HG02588 (cell line): ENCODE results near the gene DTX3.

Source experiments
- ATAC-seq: cut with Tn5 transposase; IDR thresholded peaks from one replicate; pipeline ENCODE4 v1.9.1; 2021; ENCODE audit warnings: mild to moderate bottlenecking, moderate library complexity; ENCODE audit not compliant: unreplicated experiment

Gene DTX3

GRCh38 chr12:57619434-57620244 lies 15.0 kb downstream of the DTX3 start:
- ATAC-seq = no peak

GRCh38 chr12:57620245-57620935 lies 15.8 kb downstream of the DTX3 start:
- no peak for ATAC-seq

GRCh38 chr12:57620936-57621496 lies 16.4 kb downstream of the DTX3 start:
- no peak for ATAC-seq

- peak; percentile 52 for ATAC-seq
Observed at GRCh38 chr12:57621497-57622292, 17.1 kb downstream of the DTX3 start.

- ATAC-seq = no peak
Observed at GRCh38 chr12:57622293-57623245, 17.9 kb downstream of the DTX3 start.

- ATAC-seq = no peak
Observed at GRCh38 chr12:57623385-57623784, 18.8 kb downstream of the DTX3 start.

- no peak for ATAC-seq
Observed at GRCh38 chr12:57623811-57624390, 19.3 kb downstream of the DTX3 start.

- no peak for ATAC-seq
Observed at GRCh38 chr12:57624441-57625220, 20.0 kb downstream of the DTX3 start.

GRCh38 chr12:57625261-57626032 lies 20.8 kb downstream of the DTX3 start:
- no peak for ATAC-seq

- no peak for ATAC-seq
Observed at GRCh38 chr12:57626111-57626920, 21.7 kb downstream of the DTX3 start.

- ATAC-seq = no peak
Observed at GRCh38 chr12:57626921-57627445, 22.4 kb downstream of the DTX3 start.

- no peak for ATAC-seq
Observed at GRCh38 chr12:57627501-57628279, 23.1 kb downstream of the DTX3 start.

- no peak for ATAC-seq
Observed at GRCh38 chr12:57628280-57629191, 23.9 kb downstream of the DTX3 start.

- no peak for ATAC-seq
Observed at GRCh38 chr12:57629897-57630471, 25.4 kb downstream of the DTX3 start.

GRCh38 chr12:57630891-57631433 lies 26.3 kb downstream of the DTX3 start:
- no peak for ATAC-seq
